HG03139 (cell line): ENCODE results near the gene HMGB3.
"Not testable (repeated sequence)": the region's sequence is repeated elsewhere in the genome, so short reads cannot be mapped to it uniquely, and the experiment has no call there.

Experiments used
- ATAC-seq: cut with Tn5 transposase; IDR thresholded peaks from one replicate; pipeline ENCODE4 v1.9.1; 2021; ENCODE audit not compliant: unreplicated experiment

HMGB3 gene

GRCh38 chrX:150977411-150978162, 5.5 kb upstream of the HMGB3 start:
- ATAC-seq, result no peak

DNA sequence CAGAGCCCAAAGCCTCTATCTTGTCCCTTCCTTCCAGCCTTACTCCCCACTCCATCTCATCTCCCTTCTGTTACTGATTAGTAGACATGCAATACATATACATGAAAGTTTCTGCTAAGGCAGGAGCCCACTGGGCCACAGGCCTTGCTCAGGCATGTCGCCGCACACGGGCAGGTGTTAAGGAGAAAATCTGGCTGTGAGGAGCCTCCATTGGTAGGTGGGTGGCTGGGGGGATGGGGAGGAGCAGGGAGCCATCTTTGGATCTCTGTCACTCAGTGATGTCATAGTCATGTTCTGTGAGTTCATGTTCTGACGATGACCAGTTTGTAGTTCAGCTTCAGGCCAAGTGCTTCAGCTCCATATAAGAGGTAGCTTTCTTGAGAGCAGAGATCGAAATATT, 2.9 kb upstream of the HMGB3 start:
- no peak for ATAC-seq

DNA sequence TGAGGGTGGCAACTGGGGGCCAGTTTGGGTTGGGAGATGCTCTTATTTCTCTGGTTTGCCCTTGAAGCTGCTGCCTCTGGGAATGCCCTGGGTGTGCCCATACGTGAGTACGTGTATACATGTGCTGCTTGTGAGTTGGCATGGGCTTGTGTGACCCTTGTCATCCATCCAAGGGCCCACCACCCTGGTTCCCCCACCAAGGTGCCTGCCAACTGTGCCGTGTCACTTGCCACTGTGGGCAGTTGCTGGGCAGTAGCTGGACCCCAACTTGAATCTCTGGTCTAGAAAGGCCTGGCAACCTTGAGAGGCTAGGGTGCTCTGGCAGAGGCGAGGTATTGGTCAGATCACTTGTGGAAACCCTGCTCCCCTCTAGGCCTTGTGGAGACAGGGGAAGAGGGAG, 2.4 kb upstream of the HMGB3 start:
- no peak for ATAC-seq

DNA sequence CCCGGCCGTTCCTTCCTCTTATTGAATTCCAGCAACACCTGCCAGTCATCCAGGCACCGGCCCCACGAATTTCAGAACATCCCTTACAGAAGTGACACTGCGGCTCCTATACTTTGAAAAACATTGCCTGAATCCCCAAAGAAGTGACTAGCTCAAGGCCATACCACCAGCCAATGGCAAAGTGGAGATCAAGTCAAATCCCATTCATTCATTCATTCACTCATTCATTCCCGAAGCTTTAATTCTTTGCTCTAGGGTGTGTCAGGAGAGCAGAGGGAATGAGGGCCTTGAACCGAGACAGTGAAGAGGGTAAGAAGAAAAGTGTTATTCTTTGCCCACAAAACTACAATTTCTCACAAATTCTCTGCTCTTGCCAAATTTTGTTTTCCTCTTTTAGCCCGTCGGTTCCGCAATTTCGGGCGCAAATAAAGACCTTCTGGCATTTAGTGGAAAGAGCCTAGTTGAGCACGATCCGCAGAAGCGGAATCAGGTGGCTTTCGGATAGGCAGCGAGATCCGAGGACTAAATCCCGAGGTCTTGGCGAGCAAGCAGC, 824 bp upstream of the HMGB3 start:
- ATAC-seq, result no peak

DNA sequence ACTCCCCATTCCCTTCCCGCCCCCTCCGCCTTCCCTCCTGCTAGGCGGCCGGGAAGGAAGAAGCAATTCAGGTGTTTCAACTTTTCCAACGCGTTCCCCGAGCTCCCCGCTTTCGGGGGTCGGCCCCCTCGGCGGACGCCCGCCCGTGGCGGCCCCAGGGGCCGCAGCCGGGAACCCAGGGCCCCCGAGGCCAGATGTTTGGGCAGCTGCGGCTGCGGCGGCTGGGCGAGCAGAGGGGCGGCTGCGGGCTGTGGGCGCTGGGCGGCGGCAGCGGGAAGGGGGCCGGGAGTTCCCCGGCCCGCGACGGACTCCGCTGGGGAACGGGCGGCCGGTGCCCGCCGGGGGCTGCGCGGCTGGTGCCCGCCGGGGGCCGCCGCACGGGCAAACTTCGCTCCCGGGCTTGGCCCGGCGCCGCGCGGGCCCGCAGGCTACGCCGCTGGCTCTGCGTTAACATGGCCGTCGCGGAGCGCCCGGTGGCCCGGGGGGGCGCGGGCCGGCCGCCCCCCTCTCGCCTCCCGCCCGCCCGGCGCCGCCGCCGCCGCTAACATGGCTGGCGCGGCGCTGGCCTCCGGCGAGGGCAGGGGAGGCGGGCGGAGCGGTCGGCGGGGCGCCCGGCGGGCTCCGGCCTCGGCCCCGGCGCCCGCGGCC, 510 bp downstream of the HMGB3 start:
- ATAC-seq, result peak; percentile 11

DNA sequence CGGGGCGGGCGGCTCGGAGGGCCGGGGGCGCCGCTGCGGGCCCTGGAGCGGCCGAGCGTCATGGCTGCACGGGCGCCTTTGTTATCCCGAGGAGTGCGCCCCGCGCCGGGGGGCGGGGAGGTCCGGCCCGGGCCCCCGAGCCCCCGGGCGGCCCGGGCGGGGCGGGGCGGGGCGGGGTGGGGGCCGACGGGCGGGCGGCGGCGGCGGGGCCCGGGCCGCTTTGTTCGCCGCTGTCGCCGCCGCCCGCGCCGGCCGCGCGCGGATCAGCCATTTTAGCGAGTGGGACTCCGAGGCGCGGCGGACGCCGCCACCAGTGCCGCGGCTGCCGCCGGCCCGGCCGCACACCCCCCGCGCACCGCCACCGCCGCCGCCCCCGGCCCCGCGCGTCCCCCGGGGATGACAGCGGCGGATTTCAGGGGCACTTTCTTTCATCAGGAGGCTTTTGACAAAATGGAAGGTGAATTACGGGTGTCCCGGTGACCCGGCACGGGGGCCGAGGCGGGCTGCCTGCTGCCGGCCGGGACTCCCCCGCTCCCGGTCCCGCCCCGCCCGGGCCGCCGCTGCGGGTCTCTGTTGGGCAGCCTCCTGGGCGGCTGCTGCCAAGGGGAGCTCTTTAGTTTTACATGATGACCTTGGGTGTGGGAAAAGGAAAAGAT, 1.2 kb downstream of the HMGB3 start:
- peak; percentile 6 for ATAC-seq

- ATAC-seq, result not testable (repeated sequence)
Observed at GRCh38 chrX:150987687-150988086, 4.6 kb downstream of the HMGB3 start.

DNA sequence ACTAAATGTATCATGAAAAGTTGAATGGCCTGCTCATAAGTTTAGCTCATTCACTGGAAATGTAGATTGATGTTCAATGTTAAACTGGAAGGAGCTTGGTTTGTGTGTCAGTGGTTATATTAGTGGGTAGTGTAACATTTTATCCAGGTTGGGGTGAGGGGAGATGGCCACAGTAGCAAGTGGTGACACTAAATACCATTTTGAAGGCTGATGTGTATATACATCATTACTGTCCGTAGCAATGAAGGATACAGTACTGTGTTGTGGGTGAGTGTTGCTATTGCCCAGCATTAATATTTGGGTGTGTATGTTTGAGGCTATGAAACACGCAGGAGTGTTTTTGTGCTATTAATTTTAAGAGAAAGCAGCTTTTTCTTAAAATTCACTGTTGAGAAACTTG, 6.3 kb downstream of the HMGB3 start:
- no peak for ATAC-seq

DNA sequence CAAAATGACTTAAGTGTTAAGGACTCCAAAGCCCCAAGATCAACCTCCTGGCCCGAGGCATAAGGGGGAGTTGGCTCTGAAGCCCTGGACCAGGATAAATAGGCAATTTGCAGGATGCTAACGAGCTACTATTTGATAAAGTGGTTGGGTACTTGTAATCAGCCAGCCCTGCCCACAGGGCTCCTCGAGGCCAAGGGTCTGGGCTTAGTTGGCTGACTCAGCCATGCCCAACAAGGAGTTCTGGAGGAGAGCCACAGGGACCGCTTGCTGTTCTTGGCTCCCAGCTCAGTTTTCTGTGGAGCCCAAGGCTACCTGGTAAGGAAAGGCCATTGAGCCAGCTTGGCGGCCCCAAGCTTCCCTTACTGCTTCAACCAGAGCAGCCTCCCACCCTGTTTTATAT, 7.8 kb downstream of the HMGB3 start:
- no peak for ATAC-seq

DNA sequence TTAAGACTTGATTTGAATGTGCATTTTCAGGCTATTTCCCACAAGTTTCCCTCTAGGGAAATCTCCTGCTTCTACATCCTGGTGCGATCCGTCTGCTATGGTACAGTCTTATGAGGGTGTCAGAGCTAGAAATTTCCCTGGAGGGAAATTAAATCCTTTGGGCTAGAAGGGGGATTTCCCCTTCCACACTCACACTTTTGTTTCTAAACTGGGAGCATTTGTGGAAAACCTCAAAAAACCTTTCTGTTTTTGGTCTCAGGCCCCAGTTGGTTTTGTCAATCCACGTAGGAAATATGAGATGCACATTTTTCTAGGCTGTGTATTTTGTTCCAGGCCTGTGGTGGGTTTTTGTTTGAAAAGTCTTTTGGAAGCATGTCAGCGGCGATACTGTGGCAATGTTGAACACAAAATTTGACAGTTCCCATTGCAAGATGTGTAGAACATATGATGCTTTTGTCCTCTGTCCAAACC, 17.8 kb downstream of the HMGB3 start:
- no peak for ATAC-seq

- no peak for ATAC-seq
Observed at GRCh38 chrX:151004085-151004484, 20.9 kb downstream of the HMGB3 start.

GRCh38 chrX:151006410-151007109, 23.4 kb downstream of the HMGB3 start:
- ATAC-seq, result no peak

- no peak for ATAC-seq
Observed at GRCh38 chrX:151009582-151009981, 26.4 kb downstream of the HMGB3 start.

- ATAC-seq, result no peak
Observed at GRCh38 chrX:151013164-151013743, 30.1 kb downstream of the HMGB3 start.

DNA sequence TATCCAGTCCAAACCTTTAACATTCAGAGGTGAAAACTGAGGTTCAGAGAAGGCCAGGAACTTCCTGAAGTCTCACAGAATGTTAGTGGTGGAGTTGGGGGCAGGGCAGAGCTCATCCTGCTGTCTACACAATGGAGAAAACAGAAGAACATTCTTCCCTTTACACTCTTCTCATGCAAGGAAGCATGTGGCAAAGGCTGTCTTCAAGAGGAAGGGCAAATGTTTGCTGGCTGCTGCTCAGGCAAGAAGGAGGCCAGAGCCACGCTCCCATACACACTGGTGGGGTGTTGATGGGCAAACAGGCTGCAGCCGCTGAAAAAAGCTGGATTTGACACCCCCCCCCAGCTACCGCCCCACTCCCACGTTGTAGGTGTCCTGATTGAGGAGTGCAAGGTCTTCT, 32.5 kb downstream of the HMGB3 start:
- ATAC-seq, result no peak

- no peak for ATAC-seq
Observed at GRCh38 chrX:151019856-151020255, 36.7 kb downstream of the HMGB3 start.

GRCh38 chrX:151030845-151031244, 47.7 kb downstream of the HMGB3 start:
- no peak for ATAC-seq

GRCh38 chrX:151031391-151031975, 48.3 kb downstream of the HMGB3 start:
- no peak for ATAC-seq

DNA sequence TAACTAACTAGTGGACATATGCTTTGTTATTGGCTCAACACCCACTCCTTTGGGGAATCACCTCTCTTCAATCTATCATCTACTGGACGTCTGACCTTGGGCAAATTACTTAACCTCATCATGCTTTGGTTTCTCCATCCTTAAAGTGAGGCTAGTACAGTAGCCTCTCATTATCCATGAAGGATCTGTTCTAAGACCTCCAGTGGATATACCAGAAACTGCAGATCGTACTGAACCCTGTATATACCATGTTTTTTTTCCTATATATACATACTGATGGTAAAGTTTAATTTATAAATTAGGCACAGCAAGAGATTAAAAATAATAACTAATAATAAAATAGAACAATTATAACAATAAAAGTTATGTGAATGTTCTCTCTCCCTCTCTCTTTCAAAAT, 56.2 kb downstream of the HMGB3 start:
- no peak for ATAC-seq
